H1 (cell line): ENCODE results near the gene INHA. TPM values are rescaled to one million over a fixed set of nuclear protein-coding genes. Genes with fewer than 3 reads are reported as not detected.
A peak's percentile ranks its signal among the peaks of the same experiment; 100 is the strongest.

Source experiments
- FOSL1 ChIP-seq: IDR thresholded peaks from 2 replicates; pipeline ENCODE4 v1.6.1; 2011; ENCODE audit warnings: mild to moderate bottlenecking, low read depth, low read length, moderate library complexity; ENCODE audit not compliant: insufficient read depth
- POU5F1 ChIP-seq: IDR thresholded peaks from 2 replicates; pipeline ENCODE4 v1.6.1; 2011; ENCODE audit warnings: low read depth, mild to moderate bottlenecking, low read length, moderate library complexity
- polyA plus RNA-seq, 7 experiments: library from polyadenylated mRNA; depleted of rRNA in 3 of 7; stranded (reverse) in 5 of 7; unstranded in 2 of 7; fragments of >200 nt in 5 of 7; fragments of 200-250 nt in 2 of 7; gene quantifications; 1 replicate in 5 of 7; 2 replicates in 1 of 7; 4 replicates in 1 of 7; pipeline versions ENCODE4 v1.2.1 to v1.2.3, GENCODE V29; 2011 to 2013; ENCODE audit warnings: missing spikeins in 2 of 7, mixed read lengths in 2 of 7
- total RNA-seq: library from RNA; stranded (reverse); fragmentation: NEBNext Ultra II Directional; extraction: Animal tissue kit (Norgen Biotek cat#: 25700); gene quantifications from 2 replicates; pipeline ENCODE4 v1.2.1, GENCODE V29; 2021
- TF ChIP-seq, protein P1 (sequence below): IDR thresholded peaks from 2 replicates; pipeline ENCODE4 v1.6.1; 2011; ENCODE audit warnings: low read length, improper control_type of control experiment
- TF ChIP-seq, protein P2 (sequence below): fragments of 300-600 bp; sonication (generic); IDR thresholded peaks from 2 replicates; pipeline ENCODE4 v1.7.1; 2012; ENCODE audit warnings: low read length, moderate library complexity, mild to moderate bottlenecking, inconsistent platforms; ENCODE audit not compliant: insufficient replicate concordance

The INHA gene
- total and polyA plus RNA-seq, 2 of the 8 experiments (the other 6 are each of a cell fraction or from before 2014, with no cell fraction given), result 0.65 to 2.7 TPM

DNA sequence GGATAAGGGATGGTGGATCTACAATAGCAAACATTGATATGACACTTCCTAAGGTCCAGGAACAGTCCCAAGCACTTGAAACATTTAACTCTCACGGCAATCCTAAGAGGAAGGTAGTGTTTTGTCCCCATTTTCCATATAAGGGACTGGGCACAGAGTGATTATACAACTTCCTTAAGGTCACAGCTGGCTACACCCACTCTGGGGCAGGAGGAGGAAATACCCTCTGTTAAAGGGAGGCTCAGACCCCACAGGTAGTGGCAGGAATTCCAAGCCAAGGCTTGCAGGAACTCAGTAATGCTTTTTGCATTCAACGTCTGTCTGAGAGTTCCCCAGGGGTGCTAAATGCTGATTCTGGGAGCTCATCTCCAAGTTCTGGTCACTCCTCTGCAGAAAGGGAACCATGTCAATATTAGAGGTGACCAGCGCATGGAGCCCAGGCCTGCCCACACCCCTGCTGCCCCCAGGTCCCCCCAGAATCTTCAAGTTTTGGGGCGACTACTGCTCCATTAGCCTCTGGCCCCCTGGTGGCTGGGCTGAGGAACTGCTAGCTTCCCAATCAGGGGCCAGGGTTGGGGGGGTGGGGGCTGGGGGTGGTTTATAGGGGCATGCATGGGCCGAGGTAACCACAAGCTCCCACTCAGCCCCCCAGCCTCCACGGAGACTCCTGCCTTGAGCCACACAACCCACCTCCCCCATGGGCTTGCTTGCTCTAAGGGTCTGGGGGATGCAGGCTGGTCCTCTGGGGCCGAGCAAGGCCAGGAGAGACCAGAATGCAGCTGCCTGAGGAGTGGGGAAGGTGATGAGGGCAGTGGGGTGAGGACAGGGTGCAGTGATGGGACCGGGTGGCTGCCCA, 11.8 kb upstream of the INHA start (continued):
- TF ChIP-seq, protein P1, sequence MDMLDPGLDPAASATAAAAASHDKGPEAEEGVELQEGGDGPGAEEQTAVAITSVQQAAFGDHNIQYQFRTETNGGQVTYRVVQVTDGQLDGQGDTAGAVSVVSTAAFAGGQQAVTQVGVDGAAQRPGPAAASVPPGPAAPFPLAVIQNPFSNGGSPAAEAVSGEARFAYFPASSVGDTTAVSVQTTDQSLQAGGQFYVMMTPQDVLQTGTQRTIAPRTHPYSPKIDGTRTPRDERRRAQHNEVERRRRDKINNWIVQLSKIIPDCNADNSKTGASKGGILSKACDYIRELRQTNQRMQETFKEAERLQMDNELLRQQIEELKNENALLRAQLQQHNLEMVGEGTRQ, result no peak
- TF ChIP-seq, protein P2, sequence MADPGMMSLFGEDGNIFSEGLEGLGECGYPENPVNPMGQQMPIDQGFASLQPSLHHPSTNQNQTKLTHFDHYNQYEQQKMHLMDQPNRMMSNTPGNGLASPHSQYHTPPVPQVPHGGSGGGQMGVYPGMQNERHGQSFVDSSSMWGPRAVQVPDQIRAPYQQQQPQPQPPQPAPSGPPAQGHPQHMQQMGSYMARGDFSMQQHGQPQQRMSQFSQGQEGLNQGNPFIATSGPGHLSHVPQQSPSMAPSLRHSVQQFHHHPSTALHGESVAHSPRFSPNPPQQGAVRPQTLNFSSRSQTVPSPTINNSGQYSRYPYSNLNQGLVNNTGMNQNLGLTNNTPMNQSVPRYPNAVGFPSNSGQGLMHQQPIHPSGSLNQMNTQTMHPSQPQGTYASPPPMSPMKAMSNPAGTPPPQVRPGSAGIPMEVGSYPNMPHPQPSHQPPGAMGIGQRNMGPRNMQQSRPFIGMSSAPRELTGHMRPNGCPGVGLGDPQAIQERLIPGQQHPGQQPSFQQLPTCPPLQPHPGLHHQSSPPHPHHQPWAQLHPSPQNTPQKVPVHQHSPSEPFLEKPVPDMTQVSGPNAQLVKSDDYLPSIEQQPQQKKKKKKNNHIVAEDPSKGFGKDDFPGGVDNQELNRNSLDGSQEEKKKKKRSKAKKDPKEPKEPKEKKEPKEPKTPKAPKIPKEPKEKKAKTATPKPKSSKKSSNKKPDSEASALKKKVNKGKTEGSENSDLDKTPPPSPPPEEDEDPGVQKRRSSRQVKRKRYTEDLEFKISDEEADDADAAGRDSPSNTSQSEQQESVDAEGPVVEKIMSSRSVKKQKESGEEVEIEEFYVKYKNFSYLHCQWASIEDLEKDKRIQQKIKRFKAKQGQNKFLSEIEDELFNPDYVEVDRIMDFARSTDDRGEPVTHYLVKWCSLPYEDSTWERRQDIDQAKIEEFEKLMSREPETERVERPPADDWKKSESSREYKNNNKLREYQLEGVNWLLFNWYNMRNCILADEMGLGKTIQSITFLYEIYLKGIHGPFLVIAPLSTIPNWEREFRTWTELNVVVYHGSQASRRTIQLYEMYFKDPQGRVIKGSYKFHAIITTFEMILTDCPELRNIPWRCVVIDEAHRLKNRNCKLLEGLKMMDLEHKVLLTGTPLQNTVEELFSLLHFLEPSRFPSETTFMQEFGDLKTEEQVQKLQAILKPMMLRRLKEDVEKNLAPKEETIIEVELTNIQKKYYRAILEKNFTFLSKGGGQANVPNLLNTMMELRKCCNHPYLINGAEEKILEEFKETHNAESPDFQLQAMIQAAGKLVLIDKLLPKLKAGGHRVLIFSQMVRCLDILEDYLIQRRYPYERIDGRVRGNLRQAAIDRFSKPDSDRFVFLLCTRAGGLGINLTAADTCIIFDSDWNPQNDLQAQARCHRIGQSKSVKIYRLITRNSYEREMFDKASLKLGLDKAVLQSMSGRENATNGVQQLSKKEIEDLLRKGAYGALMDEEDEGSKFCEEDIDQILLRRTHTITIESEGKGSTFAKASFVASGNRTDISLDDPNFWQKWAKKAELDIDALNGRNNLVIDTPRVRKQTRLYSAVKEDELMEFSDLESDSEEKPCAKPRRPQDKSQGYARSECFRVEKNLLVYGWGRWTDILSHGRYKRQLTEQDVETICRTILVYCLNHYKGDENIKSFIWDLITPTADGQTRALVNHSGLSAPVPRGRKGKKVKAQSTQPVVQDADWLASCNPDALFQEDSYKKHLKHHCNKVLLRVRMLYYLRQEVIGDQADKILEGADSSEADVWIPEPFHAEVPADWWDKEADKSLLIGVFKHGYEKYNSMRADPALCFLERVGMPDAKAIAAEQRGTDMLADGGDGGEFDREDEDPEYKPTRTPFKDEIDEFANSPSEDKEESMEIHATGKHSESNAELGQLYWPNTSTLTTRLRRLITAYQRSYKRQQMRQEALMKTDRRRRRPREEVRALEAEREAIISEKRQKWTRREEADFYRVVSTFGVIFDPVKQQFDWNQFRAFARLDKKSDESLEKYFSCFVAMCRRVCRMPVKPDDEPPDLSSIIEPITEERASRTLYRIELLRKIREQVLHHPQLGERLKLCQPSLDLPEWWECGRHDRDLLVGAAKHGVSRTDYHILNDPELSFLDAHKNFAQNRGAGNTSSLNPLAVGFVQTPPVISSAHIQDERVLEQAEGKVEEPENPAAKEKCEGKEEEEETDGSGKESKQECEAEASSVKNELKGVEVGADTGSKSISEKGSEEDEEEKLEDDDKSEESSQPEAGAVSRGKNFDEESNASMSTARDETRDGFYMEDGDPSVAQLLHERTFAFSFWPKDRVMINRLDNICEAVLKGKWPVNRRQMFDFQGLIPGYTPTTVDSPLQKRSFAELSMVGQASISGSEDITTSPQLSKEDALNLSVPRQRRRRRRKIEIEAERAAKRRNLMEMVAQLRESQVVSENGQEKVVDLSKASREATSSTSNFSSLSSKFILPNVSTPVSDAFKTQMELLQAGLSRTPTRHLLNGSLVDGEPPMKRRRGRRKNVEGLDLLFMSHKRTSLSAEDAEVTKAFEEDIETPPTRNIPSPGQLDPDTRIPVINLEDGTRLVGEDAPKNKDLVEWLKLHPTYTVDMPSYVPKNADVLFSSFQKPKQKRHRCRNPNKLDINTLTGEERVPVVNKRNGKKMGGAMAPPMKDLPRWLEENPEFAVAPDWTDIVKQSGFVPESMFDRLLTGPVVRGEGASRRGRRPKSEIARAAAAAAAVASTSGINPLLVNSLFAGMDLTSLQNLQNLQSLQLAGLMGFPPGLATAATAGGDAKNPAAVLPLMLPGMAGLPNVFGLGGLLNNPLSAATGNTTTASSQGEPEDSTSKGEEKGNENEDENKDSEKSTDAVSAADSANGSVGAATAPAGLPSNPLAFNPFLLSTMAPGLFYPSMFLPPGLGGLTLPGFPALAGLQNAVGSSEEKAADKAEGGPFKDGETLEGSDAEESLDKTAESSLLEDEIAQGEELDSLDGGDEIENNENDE, result peak; percentile 80
- no peak for TF ChIP-seq FOSL1
- no peak for TF ChIP-seq POU5F1
